Natural killer cell treated with Interleukin-12 subunit alpha and Interleukin-12 subunit beta and Interleukin-15 and Interleukin-18, amount 100 ng/mL, for 72 hours (primary cell): ENCODE measurements around the gene TPGS1. TPM values are rescaled to one million over a fixed set of nuclear protein-coding genes. Genes with fewer than 3 reads are reported as not detected.
A peak's percentile ranks its signal among the peaks of the same experiment; 100 is the strongest.

Experiments used
- ATAC-seq, 2 donors: fragments of 150-1000 bp; cut with Tn5 transposase in 1 of 2; sonication (Bioruptor Pico), chemical (Tn5 transposase) in 1 of 2; 2 replicates each; pipeline ENCODE4 v1.10.0; 2021
- DNase-seq: peaks from one replicate; pipeline ENCODE4 v3.0.0; 2022; ENCODE audit warnings: low spot score
- H3K27ac Mint-ChIP-seq, 2 donors: 1 replicate in 1 of 2; 2 replicates in 1 of 2; pipeline ENCODE4 v1.8.0; 2022; ENCODE audit warnings: mixed read lengths in 2 of 2, mild to moderate bottlenecking in 1 of 2, moderate library complexity in 1 of 2
- H3K27me3 Mint-ChIP-seq, 2 donors: 1 replicate in 1 of 2; 2 replicates in 1 of 2; pipeline ENCODE4 v1.8.0; 2022; ENCODE audit warnings: mixed read lengths in 2 of 2
- H3K36me3 Mint-ChIP-seq: one replicate; pipeline ENCODE4 v1.8.0; 2022; ENCODE audit warnings: mixed read lengths
- H3K4me1 Mint-ChIP-seq, 2 donors: 1 replicate in 1 of 2; 2 replicates in 1 of 2; pipeline ENCODE4 v1.8.0; 2022; ENCODE audit warnings: low read depth in 2 of 2, mixed read lengths in 2 of 2, mild to moderate bottlenecking in 1 of 2
- H3K4me3 Mint-ChIP-seq: one replicate; pipeline ENCODE4 v1.8.0; 2022; ENCODE audit warnings: mixed read lengths
- H3K9me3 Mint-ChIP-seq: 2 replicates; pipeline ENCODE4 v1.8.0; 2022; ENCODE audit warnings: mixed read lengths
- total RNA-seq, 2 donors: library from RNA; stranded (reverse); gene quantifications; one replicate each; pipeline ENCODE4 v1.2.3, GENCODE V29; 2022

The TPGS1 gene
- total RNA-seq, 2 donors from 2014 or later = 16.3 to 17.7 TPM

DNA sequence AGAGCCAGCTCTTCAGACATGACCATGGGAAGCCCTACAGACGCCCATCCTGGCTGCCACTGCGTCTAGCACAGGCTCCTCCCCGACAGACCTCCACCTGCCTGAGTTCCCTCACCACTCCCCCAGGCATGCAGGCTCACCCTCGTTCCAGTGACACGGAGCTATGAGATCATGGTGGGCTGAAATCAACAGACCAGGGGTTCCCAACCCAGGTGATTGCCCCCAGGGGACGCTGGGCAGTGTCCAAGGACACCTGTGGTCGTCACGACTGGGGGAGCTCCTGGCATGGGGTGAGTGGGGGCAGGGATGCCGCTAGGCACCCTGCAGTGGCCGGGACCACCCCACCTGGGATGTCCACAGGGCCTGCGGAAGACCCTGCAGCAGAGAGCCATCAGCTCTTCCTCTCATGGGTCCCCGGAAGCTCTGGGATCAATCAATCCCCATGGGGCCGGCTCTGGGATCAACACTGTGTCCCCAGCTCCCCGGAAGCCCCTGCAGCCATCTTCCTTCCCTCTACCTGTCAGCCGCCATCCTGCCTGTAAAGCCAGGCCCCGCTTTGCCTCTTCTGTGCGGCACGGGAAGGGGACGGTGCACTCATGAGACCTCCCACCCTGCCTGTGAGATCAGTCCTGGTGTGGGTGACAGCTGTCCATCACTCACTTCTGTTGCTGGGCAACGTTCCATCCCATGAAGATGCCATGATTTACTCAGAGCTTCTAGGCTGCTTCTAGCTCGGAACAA, 23.8 kb upstream of the TPGS1 start:
- no peak overlapping the region for H3K27ac Mint-ChIP-seq
- DNase-seq (no peak), ATAC-seq (no peak)
- H3K4me1 Mint-ChIP-seq = peaks cover 20% of the 10 kb centered on the region in 2 donors
- no peak overlapping the region for H3K4me3 Mint-ChIP-seq
- peaks cover 18% of the 10 kb centered on the region for H3K9me3 Mint-ChIP-seq
- H3K27me3 Mint-ChIP-seq = peaks cover 0 to 8% of the 10 kb centered on the region in 2 donors
- peaks cover 12% of the 10 kb centered on the region for H3K36me3 Mint-ChIP-seq

GRCh38 chr19:484494-484893, 22.8 kb upstream of the TPGS1 start:
- peaks cover 18% of the 10 kb centered on the region for H3K9me3 Mint-ChIP-seq
- no peak for ATAC-seq
- no peak for DNase-seq

GRCh38 chr19:485077-485476, 22.2 kb upstream of the TPGS1 start:
- peaks cover 14% of the 10 kb centered on the region for H3K9me3 Mint-ChIP-seq
- H3K4me3 Mint-ChIP-seq = no peak overlapping the region
- peaks cover 16 to 20% of the 10 kb centered on the region in 2 donors for H3K4me1 Mint-ChIP-seq
- peaks cover 0 to 8% of the 10 kb centered on the region in 2 donors for H3K27me3 Mint-ChIP-seq
- H3K36me3 Mint-ChIP-seq = peaks cover 8% of the 10 kb centered on the region
- ATAC-seq (no peak), DNase-seq (no peak)
- H3K27ac Mint-ChIP-seq = no peak overlapping the region

More at GRCh38 chr19:484494-484893, 22.8 kb upstream of the TPGS1 start:
- Mint-ChIP-seq H3K36me3 (peaks cover 12% of the 10 kb centered on the region), H3K27me3 (peaks cover 0 to 8% of the 10 kb centered on the region in 2 donors), H3K4me1 (peaks cover 20% of the 10 kb centered on the region in 2 donors), H3K4me3 (no peak overlapping the region), H3K27ac (no peak overlapping the region)

- no peak overlapping the region for H3K27ac Mint-ChIP-seq
- DNase-seq = no peak
- peaks cover 0 to 8% of the 10 kb centered on the region in 2 donors for H3K27me3 Mint-ChIP-seq
- H3K4me3 Mint-ChIP-seq = no peak overlapping the region
- peaks cover 8% of the 10 kb centered on the region for H3K9me3 Mint-ChIP-seq
- peaks cover 2% of the 10 kb centered on the region for H3K36me3 Mint-ChIP-seq
- ATAC-seq = no peak
- peaks cover 10 to 14% of the 10 kb centered on the region in 2 donors for H3K4me1 Mint-ChIP-seq
Observed at GRCh38 chr19:485583-486236, 21.6 kb upstream of the TPGS1 start.

- H3K9me3 Mint-ChIP-seq = no peaks in the 10 kb centered on the region
- ATAC-seq = peak; percentile 96 to 97
Observed at GRCh38 chr19:488505-489417, 18.5 kb upstream of the TPGS1 start.

DNA sequence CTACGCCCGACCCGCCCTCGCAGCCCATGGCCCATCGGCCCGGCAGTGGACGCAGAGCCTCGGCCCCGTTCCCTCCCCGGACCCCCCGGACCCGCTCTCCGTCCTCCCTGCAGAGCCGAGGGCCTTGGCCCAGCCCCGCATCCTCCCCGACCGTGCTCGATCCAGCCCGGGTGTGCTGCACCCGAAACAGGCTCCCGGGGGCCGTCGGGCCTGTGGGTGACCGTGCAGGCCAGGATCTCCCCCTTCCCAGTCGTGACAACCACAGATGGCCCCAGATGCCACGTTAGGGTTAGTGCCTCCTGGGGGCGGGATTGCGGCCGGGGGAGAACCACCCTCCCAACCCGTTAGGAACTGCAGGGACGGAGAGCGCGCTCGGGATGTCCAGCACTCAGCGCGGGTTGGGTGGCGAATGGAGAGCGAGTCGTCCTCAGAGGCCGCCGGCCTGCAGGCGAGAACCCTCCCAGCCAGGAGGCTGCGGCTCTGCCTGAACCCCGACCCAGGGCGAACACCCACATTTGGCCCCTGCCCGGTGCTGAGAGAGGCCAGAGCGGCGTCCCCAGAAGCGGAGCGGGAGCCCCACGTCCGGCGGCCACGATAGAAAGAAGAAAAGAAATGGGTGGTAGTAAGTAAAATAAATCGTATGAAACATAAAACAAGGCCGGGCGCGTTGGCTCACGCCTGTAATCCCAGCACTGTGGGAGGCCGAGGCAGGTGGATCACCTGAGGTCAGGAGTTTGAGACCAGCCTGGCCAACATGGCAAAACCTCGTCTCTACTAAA, 17.7 kb upstream of the TPGS1 start:
- H3K27ac Mint-ChIP-seq = peak overlapping the region; percentile 28 to 53
- ATAC-seq (peak in 1 of 2 donors; percentile 34), DNase-seq (no peak)
- peak overlapping the region; percentile 66 for H3K4me3 Mint-ChIP-seq
- peaks cover 0 to 3% of the 10 kb centered on the region in 2 donors for H3K27me3 Mint-ChIP-seq
- peaks cover 6% of the 10 kb centered on the region for H3K36me3 Mint-ChIP-seq
- peaks cover 9 to 12% of the 10 kb centered on the region in 2 donors for H3K4me1 Mint-ChIP-seq
- H3K9me3 Mint-ChIP-seq = no peaks in the 10 kb centered on the region

More at GRCh38 chr19:488505-489417, 18.5 kb upstream of the TPGS1 start:
- DNase-seq = peak; percentile 98
- Mint-ChIP-seq H3K4me3 (peak overlapping the region; percentile 78), H3K36me3 (peaks cover 4% of the 10 kb centered on the region), H3K27me3 (peaks cover 0 to 7% of the 10 kb centered on the region in 2 donors), H3K27ac (peak overlapping the region; percentile 66 to 89), H3K4me1 (peaks cover 7 to 10% of the 10 kb centered on the region in 2 donors)

DNA sequence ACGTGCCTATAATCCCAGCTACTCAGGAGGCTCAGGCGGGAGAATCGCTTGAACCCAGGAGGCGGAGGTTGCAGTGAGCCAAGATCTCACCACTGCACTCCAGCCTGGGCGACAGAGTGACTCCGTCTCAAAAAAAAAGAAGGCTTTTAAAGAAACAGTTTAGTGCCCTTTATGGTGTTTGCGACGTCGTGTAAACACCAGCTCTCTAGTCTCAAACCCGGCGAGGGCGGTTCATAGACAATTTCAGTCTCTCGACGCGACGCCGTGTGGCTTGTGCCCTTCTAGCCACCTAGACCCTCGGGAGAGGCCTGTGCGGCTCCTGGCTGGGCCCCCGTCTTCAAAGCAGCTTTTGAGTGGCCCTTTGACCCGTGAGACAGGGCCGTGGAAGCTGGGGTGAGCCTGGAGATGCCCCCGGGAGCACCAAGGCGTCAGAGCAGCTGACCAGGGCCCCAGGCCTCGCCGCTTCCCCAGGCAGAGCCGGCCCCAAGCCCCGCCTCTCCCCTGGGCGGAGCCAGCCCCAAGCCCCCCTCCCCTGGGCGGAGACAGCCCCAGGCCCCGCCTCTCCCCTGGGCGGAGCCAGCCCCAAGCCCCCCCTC, 16.1 kb upstream of the TPGS1 start:
- peaks cover 9 to 12% of the 10 kb centered on the region in 2 donors for H3K4me1 Mint-ChIP-seq
- no peak for ATAC-seq
- no peaks in the 10 kb centered on the region for H3K9me3 Mint-ChIP-seq
- H3K4me3 Mint-ChIP-seq = no peak overlapping the region
- no peak for DNase-seq
- peaks cover 0 to 1% of the 10 kb centered on the region in 2 donors for H3K27me3 Mint-ChIP-seq
- H3K36me3 Mint-ChIP-seq = peaks cover 6% of the 10 kb centered on the region
- no peak overlapping the region for H3K27ac Mint-ChIP-seq

- ATAC-seq (no peak), DNase-seq (no peak)
- Mint-ChIP-seq H3K9me3 (no peaks in the 10 kb centered on the region), H3K27me3 (no peaks in the 10 kb centered on the region), H3K36me3 (peaks cover 6% of the 10 kb centered on the region), H3K27ac (no peak overlapping the region), H3K4me1 (peaks cover 9 to 12% of the 10 kb centered on the region in 2 donors), H3K4me3 (no peak overlapping the region)
Observed at GRCh38 chr19:492091-492531, 15.2 kb upstream of the TPGS1 start.

DNA sequence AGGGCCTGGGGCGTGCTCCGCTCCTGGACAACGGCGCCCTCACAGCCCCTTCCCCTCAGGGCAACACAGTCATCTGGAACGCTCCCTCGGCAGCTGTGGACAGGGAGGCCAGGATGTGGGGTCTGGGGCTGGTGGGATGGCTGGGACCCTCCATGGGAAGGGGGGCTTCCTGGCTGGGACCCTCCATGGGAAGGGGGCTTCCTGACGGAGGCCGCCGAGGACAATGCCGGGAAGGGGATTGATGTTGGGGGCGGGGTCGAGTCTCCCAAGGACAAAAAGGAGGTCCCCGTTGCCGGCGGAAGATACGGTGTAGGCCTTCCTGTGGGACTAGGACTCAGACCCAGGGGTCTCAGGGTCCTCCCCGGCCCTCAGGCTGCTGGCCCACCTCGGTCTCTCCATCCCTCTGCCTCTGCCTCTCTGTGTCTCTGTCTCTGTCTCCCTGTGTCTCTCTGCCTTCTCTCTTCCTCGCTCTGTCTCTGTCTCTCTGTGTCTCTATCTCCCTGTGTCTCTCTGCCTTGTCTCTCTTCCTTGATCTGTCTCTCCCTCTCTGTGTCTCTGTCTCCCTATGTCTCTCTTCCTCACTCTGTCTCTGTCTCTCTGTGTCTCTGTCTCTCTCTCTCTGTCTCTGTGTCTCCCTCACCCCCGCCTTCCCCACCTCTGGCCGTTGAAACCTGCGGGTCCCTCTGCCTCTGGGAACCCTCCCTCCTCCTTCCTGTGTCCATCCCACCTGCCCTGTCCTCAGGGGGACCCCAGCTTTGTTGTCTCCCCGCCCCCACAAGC, 13.7 kb upstream of the TPGS1 start:
- no peak overlapping the region for H3K4me3 Mint-ChIP-seq
- H3K27me3 Mint-ChIP-seq = peaks cover 0 to 4% of the 10 kb centered on the region in 2 donors
- no peaks in the 10 kb centered on the region for H3K9me3 Mint-ChIP-seq
- H3K4me1 Mint-ChIP-seq = peaks cover 12% of the 10 kb centered on the region in 2 donors
- peaks cover 6% of the 10 kb centered on the region for H3K36me3 Mint-ChIP-seq
- DNase-seq (no peak), ATAC-seq (no peak)
- H3K27ac Mint-ChIP-seq = peak overlapping the region; percentile 11 to 18

- DNase-seq = no peak
- Mint-ChIP-seq H3K4me3 (no peak overlapping the region), H3K27me3 (peaks cover 6 to 8% of the 10 kb centered on the region in 2 donors), H3K36me3 (peaks cover 6% of the 10 kb centered on the region), H3K27ac (peak overlapping the region; percentile 11 to 18), H3K9me3 (no peaks in the 10 kb centered on the region), H3K4me1 (peaks cover 12 to 16% of the 10 kb centered on the region in 2 donors)
- no peak for ATAC-seq
Observed at GRCh38 chr19:494171-495080, 12.9 kb upstream of the TPGS1 start.

DNA sequence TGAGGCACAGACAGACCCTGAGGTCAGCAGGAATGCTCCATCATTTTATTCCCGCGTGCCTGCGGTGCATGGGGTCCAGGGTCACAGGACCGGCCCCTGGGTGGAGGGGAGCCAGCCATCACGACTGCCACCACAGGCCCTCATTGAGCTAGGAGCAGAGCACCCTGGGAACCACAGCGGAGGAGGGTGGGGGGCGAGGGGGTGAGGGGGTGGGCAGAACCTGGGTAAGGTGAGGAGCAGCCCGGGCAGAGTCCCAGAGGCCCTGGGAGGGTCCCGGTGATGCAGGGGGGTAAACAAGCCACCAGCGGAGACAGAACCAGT, 12.3 kb upstream of the TPGS1 start:
- peaks cover 8 to 11% of the 10 kb centered on the region in 2 donors for H3K27me3 Mint-ChIP-seq
- DNase-seq = no peak
- ATAC-seq = no peak
- no peak overlapping the region for H3K27ac Mint-ChIP-seq
- no peaks in the 10 kb centered on the region for H3K9me3 Mint-ChIP-seq
- no peak overlapping the region for H3K4me3 Mint-ChIP-seq
- H3K36me3 Mint-ChIP-seq = peaks cover 6% of the 10 kb centered on the region
- peaks cover 7 to 18% of the 10 kb centered on the region in 2 donors for H3K4me1 Mint-ChIP-seq
